Astrocyte (in vitro differentiated cells and primary cell): ENCODE data around the gene HECW1. TPM values are rescaled to one million over a fixed set of nuclear protein-coding genes. Genes with fewer than 3 reads are reported as not detected.

Experiments used
- DNase-seq: peaks from one replicate; pipeline ENCODE4 v3.0.0-alpha.2; 2010; ENCODE audit warnings: low read depth
- FAIRE-seq: peaks from 2 replicates; lab custom pipeline; 2011; peaks lifted over from hg19 to GRCh38; lab: Jason Lieb, UNC
- H2AFZ ChIP-seq: 2 replicates; pipeline ENCODE4 v1.6.0; 2012; ENCODE audit warnings: low read depth, low read length, inconsistent platforms
- H3K27ac ChIP-seq: 2 replicates; pipeline ENCODE4 v1.5.1; 2011; ENCODE audit warnings: low read depth, low read length, inconsistent platforms
- H3K27me3 ChIP-seq: 2 replicates; pipeline ENCODE4 v1.6.0; 2011; ENCODE audit warnings: low read length, inconsistent platforms; ENCODE audit not compliant: insufficient read depth
- H3K36me3 ChIP-seq: 2 replicates; pipeline ENCODE4 v1.5.1; 2011; ENCODE audit warnings: low read length, inconsistent platforms; ENCODE audit not compliant: insufficient read depth
- H3K4me1 ChIP-seq: 2 replicates; pipeline ENCODE4 v1.5.1; 2011; ENCODE audit warnings: low read length, inconsistent platforms; ENCODE audit not compliant: insufficient read depth
- H3K4me2 ChIP-seq: 2 replicates; pipeline ENCODE4 v1.6.0; 2012; ENCODE audit warnings: low read length, inconsistent platforms
- H3K4me3 ChIP-seq: 2 replicates; pipeline ENCODE4 v1.5.1; 2011; ENCODE audit warnings: low read depth, mild to moderate bottlenecking, low read length, inconsistent platforms; ENCODE audit not compliant: insufficient read depth
- H3K79me2 ChIP-seq: 2 replicates; pipeline ENCODE4 v1.6.0; 2012; ENCODE audit warnings: mild to moderate bottlenecking, low read length, inconsistent platforms; ENCODE audit not compliant: insufficient read depth
- H3K9ac ChIP-seq: 2 replicates; pipeline ENCODE4 v1.6.0; 2012; ENCODE audit warnings: mild to moderate bottlenecking, low read length, inconsistent platforms
- H3K9me3 ChIP-seq: 2 replicates; pipeline ENCODE4 v1.5.1; 2012; ENCODE audit warnings: low read depth, mild to moderate bottlenecking, low read length, inconsistent platforms; ENCODE audit not compliant: insufficient read depth
- H4K20me1 ChIP-seq: 2 replicates; pipeline ENCODE4 v1.6.0; 2012; ENCODE audit warnings: low read length, inconsistent platforms; ENCODE audit not compliant: insufficient read depth
- H3K27ac Mint-ChIP-seq: one replicate; pipeline ENCODE4 v1.8.0; 2021; ENCODE audit warnings: mild to moderate bottlenecking, mixed read lengths; ENCODE audit not compliant: unreplicated experiment
- H3K27me3 Mint-ChIP-seq: one replicate; pipeline ENCODE4 v1.8.0; 2021; ENCODE audit warnings: low read depth, mixed read lengths; ENCODE audit not compliant: unreplicated experiment
- H3K36me3 Mint-ChIP-seq: one replicate; pipeline ENCODE4 v1.8.0; 2021; ENCODE audit warnings: low read depth, mixed read lengths; ENCODE audit not compliant: unreplicated experiment
- H3K4me1 Mint-ChIP-seq: one replicate; pipeline ENCODE4 v1.8.0; 2021; ENCODE audit warnings: low read depth, mixed read lengths; ENCODE audit not compliant: unreplicated experiment
- H3K4me3 Mint-ChIP-seq: one replicate; pipeline ENCODE4 v1.8.0; 2021; ENCODE audit warnings: mild to moderate bottlenecking, moderate library complexity, mixed read lengths; ENCODE audit not compliant: unreplicated experiment
- H3K9me3 Mint-ChIP-seq: one replicate; pipeline ENCODE4 v1.8.0; 2021; ENCODE audit warnings: mild to moderate bottlenecking, mixed read lengths; ENCODE audit not compliant: unreplicated experiment
- CTCF ChIP-seq: IDR thresholded peaks from 2 replicates; pipeline ENCODE4 v1.5.1; 2011; ENCODE audit warnings: low read depth, mild to moderate bottlenecking, inconsistent platforms, low read length, moderate library complexity; ENCODE audit not compliant: insufficient read depth
- EZH2 ChIP-seq: IDR thresholded peaks from 2 replicates; pipeline ENCODE4 v1.6.1; 2012; ENCODE audit warnings: mild to moderate bottlenecking, low read length, inconsistent platforms; ENCODE audit not compliant: insufficient read depth
- total RNA-seq: library from RNA; stranded (reverse); gene quantifications from 2 replicates; pipeline ENCODE4 v1.2.1, GENCODE V29; 2021

Gene HECW1
- total RNA-seq, 1 donor from 2014 or later: 3.3 TPM

GRCh38 chr7:43328785-43329380 is 216.4 kb downstream of the HECW1 start:
- H3K27me3 Mint-ChIP-seq: peaks cover 2% of the 10 kb centered on the region
- Histone ChIP-seq H3K27ac (no peak overlapping the region), H2AFZ (no peak overlapping the region), H3K79me2 (no peaks in the 10 kb centered on the region), H3K4me2 (no peak overlapping the region), H3K9ac (no peak overlapping the region), H3K27me3 (no peaks in the 10 kb centered on the region), H3K9me3 (no peaks in the 10 kb centered on the region), H3K4me3 (no peak overlapping the region), H4K20me1 (no peaks in the 10 kb centered on the region), H3K36me3 (no peaks in the 10 kb centered on the region), H3K4me1 (no peaks in the 10 kb centered on the region)
- DNase-seq (no peak), FAIRE-seq (no peak)
- H3K36me3 Mint-ChIP-seq: peaks cover 2% of the 10 kb centered on the region
- no peak overlapping the region for H3K27ac Mint-ChIP-seq
- H3K9me3 Mint-ChIP-seq: no peaks in the 10 kb centered on the region
- no peak overlapping the region for H3K4me3 Mint-ChIP-seq
- peaks cover 5% of the 10 kb centered on the region for H3K4me1 Mint-ChIP-seq
- TF ChIP-seq EZH2: no peak
- no peak for TF ChIP-seq CTCF

- FAIRE-seq: no peak
- no peaks in the 10 kb centered on the region for H3K9me3 ChIP-seq
- H4K20me1 ChIP-seq: no peaks in the 10 kb centered on the region
- H3K4me2 ChIP-seq: no peak overlapping the region
- no peak overlapping the region for H3K4me3 ChIP-seq
- no peak for TF ChIP-seq CTCF
- no peak for TF ChIP-seq EZH2
- no peaks in the 10 kb centered on the region for H3K79me2 ChIP-seq
- peaks cover 2% of the 10 kb centered on the region for H3K27me3 Mint-ChIP-seq
- no peak overlapping the region for H2AFZ ChIP-seq
- H3K27ac ChIP-seq: no peak overlapping the region
- no peaks in the 10 kb centered on the region for H3K4me1 ChIP-seq
- no peak overlapping the region for H3K27ac Mint-ChIP-seq
- H3K9me3 Mint-ChIP-seq: no peaks in the 10 kb centered on the region
- no peak overlapping the region for H3K4me3 Mint-ChIP-seq
- DNase-seq: no peak
- peaks cover under 1% of the 10 kb centered on the region for H3K27me3 ChIP-seq
- peaks cover 2% of the 10 kb centered on the region for H3K36me3 Mint-ChIP-seq
- peaks cover 5% of the 10 kb centered on the region for H3K4me1 Mint-ChIP-seq
- no peak overlapping the region for H3K9ac ChIP-seq
- no peaks in the 10 kb centered on the region for H3K36me3 ChIP-seq
Observed at GRCh38 chr7:43332193-43332796, 219.8 kb downstream of the HECW1 start.

GRCh38 chr7:43337191-43337590 is 224.7 kb downstream of the HECW1 start:
- Histone ChIP-seq H3K27me3 (peaks cover 4% of the 10 kb centered on the region), H3K36me3 (no peaks in the 10 kb centered on the region), H3K9me3 (no peaks in the 10 kb centered on the region), H3K4me1 (no peaks in the 10 kb centered on the region), H4K20me1 (no peaks in the 10 kb centered on the region), H3K27ac (no peak overlapping the region), H3K9ac (no peak overlapping the region), H2AFZ (no peak overlapping the region), H3K4me3 (no peak overlapping the region), H3K79me2 (no peaks in the 10 kb centered on the region), H3K4me2 (no peak overlapping the region)
- TF ChIP-seq CTCF: no peak
- no peak for TF ChIP-seq EZH2
- no peak overlapping the region for H3K4me3 Mint-ChIP-seq
- no peaks in the 10 kb centered on the region for H3K4me1 Mint-ChIP-seq
- no peak for DNase-seq
- no peak for FAIRE-seq
- no peaks in the 10 kb centered on the region for H3K9me3 Mint-ChIP-seq
- no peaks in the 10 kb centered on the region for H3K36me3 Mint-ChIP-seq
- peaks cover 7% of the 10 kb centered on the region for H3K27me3 Mint-ChIP-seq
- no peak overlapping the region for H3K27ac Mint-ChIP-seq
